ENCODE results near the gene AREL1. TPM values are rescaled to one million over a fixed set of nuclear protein-coding genes. Genes with fewer than 3 reads are reported as not detected.

The AREL1 gene
- total and polyA plus RNA-seq, 8 donors = 26.0 to 42.6 (median 28.3) TPM

GRCh38 chr14:74638066-74638465 is 74.8 kb downstream of the AREL1 start:
- intact Hi-C loops (cut with DNase I) = no loop called here
- H3K36me3 ChIP-seq = no peaks in the 10 kb centered on the region
- no peaks in the 10 kb centered on the region for H3K4me1 ChIP-seq
- ATAC-seq (no peak), DNase-seq (no peak)
- no peaks in the 10 kb centered on the region for H3K27me3 ChIP-seq
- H3K9me3 ChIP-seq = no peaks in the 10 kb centered on the region
- H3K27ac ChIP-seq = no peak overlapping the region
- H3K4me3 ChIP-seq = no peak overlapping the region
- TF ChIP-seq, protein P1, sequence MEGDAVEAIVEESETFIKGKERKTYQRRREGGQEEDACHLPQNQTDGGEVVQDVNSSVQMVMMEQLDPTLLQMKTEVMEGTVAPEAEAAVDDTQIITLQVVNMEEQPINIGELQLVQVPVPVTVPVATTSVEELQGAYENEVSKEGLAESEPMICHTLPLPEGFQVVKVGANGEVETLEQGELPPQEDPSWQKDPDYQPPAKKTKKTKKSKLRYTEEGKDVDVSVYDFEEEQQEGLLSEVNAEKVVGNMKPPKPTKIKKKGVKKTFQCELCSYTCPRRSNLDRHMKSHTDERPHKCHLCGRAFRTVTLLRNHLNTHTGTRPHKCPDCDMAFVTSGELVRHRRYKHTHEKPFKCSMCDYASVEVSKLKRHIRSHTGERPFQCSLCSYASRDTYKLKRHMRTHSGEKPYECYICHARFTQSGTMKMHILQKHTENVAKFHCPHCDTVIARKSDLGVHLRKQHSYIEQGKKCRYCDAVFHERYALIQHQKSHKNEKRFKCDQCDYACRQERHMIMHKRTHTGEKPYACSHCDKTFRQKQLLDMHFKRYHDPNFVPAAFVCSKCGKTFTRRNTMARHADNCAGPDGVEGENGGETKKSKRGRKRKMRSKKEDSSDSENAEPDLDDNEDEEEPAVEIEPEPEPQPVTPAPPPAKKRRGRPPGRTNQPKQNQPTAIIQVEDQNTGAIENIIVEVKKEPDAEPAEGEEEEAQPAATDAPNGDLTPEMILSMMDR (IDR thresholded peaks at IDR 0.05) = no peak

DNA sequence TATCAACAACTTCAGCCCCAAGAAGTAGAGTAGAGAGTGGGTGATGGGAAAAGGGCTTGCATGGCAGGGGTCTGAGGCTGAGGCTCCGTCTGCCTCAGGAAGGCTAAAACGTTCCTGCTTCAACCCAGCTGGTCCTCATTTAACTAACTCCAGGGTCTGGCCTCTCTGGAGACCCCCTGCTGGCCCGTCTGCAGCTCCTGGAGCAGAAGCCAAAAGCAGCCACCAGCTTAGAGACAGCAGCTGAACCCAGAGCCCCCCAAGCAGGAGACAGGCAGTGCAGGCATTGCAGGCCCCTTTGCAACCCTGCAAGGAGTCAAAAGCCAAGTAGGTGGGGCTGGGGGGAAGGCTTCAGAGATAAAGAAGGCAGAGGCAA is 75.7 kb downstream of the AREL1 start:
- Histone ChIP-seq H3K9me3 (no peaks in the 10 kb centered on the region), H3K4me1 (no peaks in the 10 kb centered on the region), H3K27me3 (no peaks in the 10 kb centered on the region), H3K4me3 (no peak overlapping the region), H3K36me3 (no peaks in the 10 kb centered on the region), H3K27ac (no peak overlapping the region)
- no peak for DNase-seq
- intact Hi-C loops (cut with DNase I) = no loop called here
- ATAC-seq = no peak
- TF ChIP-seq, protein P1 (IDR thresholded peaks at IDR 0.05) = no peak

GRCh38 chr14:74636424-74637177 is 76.3 kb downstream of the AREL1 start:
- H3K36me3 ChIP-seq = no peaks in the 10 kb centered on the region
- DNase-seq = no peak
- no peak overlapping the region for H3K27ac ChIP-seq
- H3K27me3 ChIP-seq = no peaks in the 10 kb centered on the region
- no peak for ATAC-seq
- intact Hi-C loops (cut with DNase I) = no loop called here
- no peaks in the 10 kb centered on the region for H3K9me3 ChIP-seq
- TF ChIP-seq, protein P1 (IDR thresholded peaks at IDR 0.05) = no peak
- H3K4me3 ChIP-seq = no peak overlapping the region
- H3K4me1 ChIP-seq = no peaks in the 10 kb centered on the region

GRCh38 chr14:74635847-74636246 is 77.0 kb downstream of the AREL1 start:
- intact Hi-C loops (cut with DNase I) = no loop called here
- Histone ChIP-seq H3K9me3 (no peaks in the 10 kb centered on the region), H3K27ac (no peak overlapping the region), H3K4me3 (no peak overlapping the region), H3K36me3 (no peaks in the 10 kb centered on the region), H3K27me3 (no peaks in the 10 kb centered on the region), H3K4me1 (peaks cover 0 to 4% of the 10 kb centered on the region in 2 donors)
- TF ChIP-seq, protein P1 (IDR thresholded peaks at IDR 0.05) = no peak
- DNase-seq (no peak), ATAC-seq (no peak)

- no peaks in the 10 kb centered on the region for H3K27me3 ChIP-seq
- H3K4me1 ChIP-seq = peaks cover 0 to 4% of the 10 kb centered on the region in 2 donors
- H3K9me3 ChIP-seq = no peaks in the 10 kb centered on the region
- TF ChIP-seq, protein P1 (IDR thresholded peaks at IDR 0.05) = no peak
- ATAC-seq (no peak), DNase-seq (no peak)
- intact Hi-C loops (cut with DNase I) = no loop called here
- H3K4me3 ChIP-seq = no peak overlapping the region
- no peaks in the 10 kb centered on the region for H3K36me3 ChIP-seq
- no peak overlapping the region for H3K27ac ChIP-seq
Measured at GRCh38 chr14:74634964-74635363, 77.9 kb downstream of the AREL1 start.

All from left lung (tissue), 10 donors.